Activated CD4-positive, alpha-beta T cell treated with anti-CD3 and anti-CD28 coated beads for 24 hours (primary cell): Measurements from ENCODE around the gene RBMS3.
"Not testable (repeated sequence)": the region's sequence is repeated elsewhere in the genome, so short reads cannot be mapped to it uniquely, and the experiment has no call there.

Experiments used
- DNase-seq, 2 donors: peaks; one replicate each; pipeline ENCODE4 v3.0.0-alpha.2; 2020; ENCODE audit warnings: low read depth in 2 of 2

RBMS3 gene

GRCh38 chr3:29280404-29281093, at the start of gene RBMS3:
Gene RBMS3 (plus strand): TSS chr3:29281071.
- DNase-seq = no peak

- DNase-seq = not testable (repeated sequence)
These were observed 47.7 kb upstream of the RBMS3 start for GRCh38 chr3:29233126-29233525.

DNA sequence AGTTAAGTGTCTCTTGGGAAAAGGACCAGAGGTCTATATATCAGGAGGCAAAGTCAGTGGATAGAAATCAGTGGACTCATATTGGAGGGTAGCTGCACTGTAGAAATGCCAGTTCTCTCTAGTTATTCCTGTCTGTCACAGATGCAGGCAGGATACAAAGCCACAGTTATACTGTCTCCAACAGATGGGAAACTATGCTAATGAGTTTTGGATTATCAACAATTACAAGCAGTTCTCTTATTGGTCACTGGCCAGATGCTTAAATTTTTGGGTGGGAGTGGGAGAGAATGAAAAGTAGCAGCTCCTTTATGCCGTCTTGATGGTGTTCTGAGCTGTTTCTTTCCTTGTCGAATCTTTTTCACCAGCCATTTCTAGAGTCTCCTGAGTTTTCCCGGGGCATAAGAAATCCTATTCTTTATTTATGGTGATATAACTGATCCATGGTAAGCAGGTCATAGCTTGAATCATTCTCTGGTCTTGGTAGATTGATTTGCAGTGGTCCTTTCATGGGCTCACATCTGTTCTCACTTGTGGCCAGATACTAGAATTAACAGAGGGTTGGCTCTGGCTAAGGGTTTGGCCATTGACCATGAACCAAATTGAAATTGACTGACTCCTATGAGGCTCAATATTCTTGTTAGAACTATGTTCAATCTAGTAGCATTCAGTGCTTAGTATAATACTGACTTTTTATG, 44.6 kb upstream of the RBMS3 start:
- DNase-seq = no peak

- DNase-seq = no peak
These were observed 41.5 kb upstream of the RBMS3 start for GRCh38 chr3:29239376-29239775.

GRCh38 chr3:29240248-29240647, 40.6 kb upstream of the RBMS3 start:
- DNase-seq = no peak

- no peak for DNase-seq
These were observed 40.0 kb upstream of the RBMS3 start for GRCh38 chr3:29240887-29241286.

- DNase-seq = no peak
These were observed 39.0 kb upstream of the RBMS3 start for GRCh38 chr3:29241855-29242254.

DNA sequence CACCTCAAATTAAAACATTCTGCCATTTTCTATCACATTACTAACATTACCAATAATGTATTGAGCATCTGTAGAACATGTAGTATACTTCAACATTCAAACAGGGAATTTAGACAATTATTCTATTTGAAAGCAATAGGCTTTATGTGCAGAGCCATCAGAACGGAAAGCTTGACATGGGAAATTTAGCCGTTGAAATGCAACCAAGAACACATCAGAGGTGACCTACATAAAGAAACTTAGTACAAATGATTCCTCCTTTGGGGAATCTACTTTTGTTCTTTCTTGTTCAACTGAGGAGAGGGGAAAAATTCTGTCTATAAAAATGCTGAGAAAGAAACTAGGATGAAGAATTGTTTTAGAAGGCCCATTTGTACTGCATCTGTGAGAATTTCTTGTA, 38.6 kb upstream of the RBMS3 start:
- DNase-seq = no peak

GRCh38 chr3:29245441-29245840, 35.4 kb upstream of the RBMS3 start:
- DNase-seq = no peak

DNA sequence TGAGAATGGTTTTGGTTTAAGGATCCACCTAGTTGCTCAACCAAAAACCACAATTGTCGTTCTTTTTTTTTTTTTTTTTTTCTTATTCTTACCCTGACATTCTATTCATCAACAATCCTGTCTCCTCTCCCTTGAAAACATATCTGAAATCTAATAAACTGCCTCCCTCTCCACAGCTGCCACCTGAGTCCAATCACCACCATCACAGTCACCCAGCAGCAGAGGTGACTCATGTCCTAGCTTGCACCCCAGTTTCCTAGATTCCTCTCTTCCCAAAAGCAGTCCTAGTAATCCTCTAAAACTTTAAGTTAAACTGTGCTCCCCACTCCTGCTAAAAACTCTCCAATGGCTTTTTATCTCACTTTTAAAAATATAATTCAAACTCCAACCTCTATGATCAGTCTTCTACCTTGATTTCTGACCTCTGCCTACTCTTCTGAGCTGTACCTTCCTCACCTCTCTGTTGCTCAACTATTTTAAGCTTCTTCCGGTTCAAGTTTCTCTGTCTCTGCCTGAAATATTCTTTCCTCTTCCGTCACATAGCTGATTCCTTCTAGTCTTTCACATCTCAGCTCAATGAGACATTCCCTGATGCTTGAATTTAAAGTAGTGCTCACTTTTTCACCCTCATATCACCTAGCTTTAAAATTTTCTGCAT, 33.7 kb upstream of the RBMS3 start:
- no peak for DNase-seq

- DNase-seq = no peak
These were observed 31.0 kb upstream of the RBMS3 start for GRCh38 chr3:29249829-29250345.

DNA sequence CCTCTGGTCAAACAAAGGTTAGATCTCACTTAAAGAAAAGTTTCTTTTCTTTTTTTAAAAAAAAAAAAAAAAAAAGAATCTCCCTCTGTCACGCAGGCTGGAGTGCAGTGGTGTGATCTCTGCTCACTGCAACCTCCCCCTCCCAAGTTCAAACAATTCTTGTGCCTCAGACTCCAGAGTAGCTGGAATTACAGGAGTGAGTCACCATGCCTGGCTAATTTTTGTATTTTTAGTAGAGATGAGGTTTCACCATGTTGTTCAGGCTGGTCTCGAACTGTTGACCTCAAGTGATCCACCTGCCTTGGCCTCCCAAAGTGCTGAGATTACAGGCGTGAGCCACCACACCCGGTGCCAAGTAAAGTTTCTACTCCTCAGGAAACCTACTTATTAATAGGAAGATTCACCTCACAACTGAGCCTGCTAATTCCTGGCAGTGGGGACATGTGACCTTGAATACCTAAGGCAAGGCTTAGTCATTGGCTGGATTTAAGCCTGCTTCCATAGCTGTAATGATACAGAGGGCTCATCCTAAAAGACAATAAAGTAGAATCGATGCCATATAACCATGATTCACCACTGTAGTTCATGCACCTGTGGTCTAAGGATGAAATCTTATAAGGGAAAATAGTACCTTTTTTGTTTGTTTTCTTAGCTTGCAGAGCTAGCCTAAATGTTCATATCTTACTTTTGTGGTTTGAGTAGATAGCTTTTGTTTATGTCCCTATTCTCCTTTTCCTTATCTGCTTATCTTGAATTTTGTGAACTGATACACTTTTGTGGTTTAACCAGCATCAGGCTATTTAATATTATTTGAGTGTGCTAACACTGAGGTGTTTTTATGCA, 24.8 kb upstream of the RBMS3 start:
- DNase-seq = no peak

DNA sequence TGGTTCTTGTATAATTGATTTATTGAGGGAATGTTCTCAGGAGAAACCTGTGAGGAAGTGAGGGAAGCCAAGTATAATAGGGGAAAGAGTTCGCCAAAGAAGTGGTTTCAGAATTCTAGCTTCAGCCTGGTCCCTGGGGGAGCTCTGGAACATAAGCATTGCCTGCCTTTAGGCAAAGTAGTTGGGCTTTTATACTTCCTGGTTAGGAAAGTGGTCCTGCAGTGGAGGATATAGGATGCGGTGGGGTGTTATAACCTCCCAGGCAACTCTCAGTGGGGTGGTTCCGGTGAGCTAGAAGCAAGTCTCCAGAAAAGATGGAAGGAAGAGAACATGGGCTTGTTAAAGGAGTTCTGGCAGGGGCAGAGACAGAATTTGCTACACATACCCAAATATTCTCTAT, 22.7 kb upstream of the RBMS3 start:
- DNase-seq = no peak

DNA sequence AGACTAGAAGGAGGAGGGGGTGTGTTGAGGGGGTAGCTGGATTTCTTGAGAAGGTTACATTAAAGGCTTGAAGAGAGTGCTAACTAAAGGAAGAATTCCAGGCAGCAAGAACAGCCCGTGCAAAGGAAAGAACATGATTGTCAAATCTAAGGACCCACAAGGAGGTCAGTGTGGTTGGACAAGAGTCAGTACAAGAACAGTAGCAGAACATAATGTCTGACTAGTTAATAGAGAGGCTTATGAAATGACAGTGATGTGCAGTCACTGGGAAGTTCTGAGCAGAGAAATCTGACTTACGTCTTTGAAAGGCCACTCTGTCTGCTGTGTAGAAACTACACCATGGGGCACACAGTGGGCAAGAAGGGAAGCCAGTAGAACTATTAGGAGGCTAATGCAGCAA, 19.8 kb upstream of the RBMS3 start:
- DNase-seq = no peak

- no peak for DNase-seq
These were observed 17.4 kb upstream of the RBMS3 start for GRCh38 chr3:29263476-29263875.

DNA sequence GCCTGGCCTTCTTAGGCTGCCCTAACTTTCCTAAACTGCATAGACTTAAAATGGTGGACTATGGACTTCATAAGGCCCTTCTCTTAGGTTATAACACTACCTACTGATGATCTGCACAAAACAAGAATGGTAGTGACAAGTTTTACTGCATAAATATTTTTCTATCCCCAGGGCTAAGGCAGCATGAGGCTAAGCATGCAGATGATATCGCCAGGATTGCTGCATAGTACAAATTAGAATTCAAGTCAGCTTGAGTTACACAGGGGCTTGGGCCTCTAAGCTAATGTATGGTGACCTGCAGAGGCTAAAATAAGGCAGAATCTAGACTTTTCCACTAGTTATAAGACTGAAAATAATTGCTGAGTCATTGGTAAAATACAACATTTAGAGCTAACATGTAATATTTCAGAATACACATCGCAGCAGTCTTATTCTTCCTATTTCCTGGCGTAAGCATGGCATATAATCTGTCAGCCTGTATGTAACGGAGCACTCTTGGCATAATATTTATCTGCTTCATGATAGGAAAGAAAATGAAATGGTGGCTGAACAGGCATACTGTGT, 15.3 kb upstream of the RBMS3 start:
- no peak for DNase-seq

GRCh38 chr3:29267226-29267625, 13.6 kb upstream of the RBMS3 start:
- DNase-seq = no peak

- no peak for DNase-seq
These were observed 12.2 kb upstream of the RBMS3 start for GRCh38 chr3:29268651-29269050.

GRCh38 chr3:29270752-29271151, 10.1 kb upstream of the RBMS3 start:
- DNase-seq = no peak

GRCh38 chr3:29271475-29271874, 9.4 kb upstream of the RBMS3 start:
- DNase-seq = no peak

DNA sequence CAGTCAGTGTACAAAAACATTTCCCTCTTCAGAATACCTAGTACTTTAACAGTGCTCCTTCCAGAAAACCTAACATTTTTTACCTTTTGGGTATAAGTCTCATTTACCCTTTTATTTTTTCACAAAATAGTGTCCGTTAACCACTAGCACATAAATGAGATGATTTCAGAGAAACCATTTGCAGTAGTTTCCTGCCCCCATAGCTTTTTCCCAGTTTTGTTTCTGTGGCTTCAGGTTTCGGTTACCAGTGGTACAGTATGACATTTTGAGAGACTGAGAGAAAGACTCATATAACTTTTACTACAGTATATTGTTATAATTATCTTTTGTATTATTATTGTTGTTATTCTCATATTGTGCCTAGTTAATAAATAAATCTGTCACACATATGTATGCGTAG, 6.2 kb upstream of the RBMS3 start:
- DNase-seq = no peak

- no peak for DNase-seq
These were observed 5.6 kb upstream of the RBMS3 start for GRCh38 chr3:29275309-29275708.
